A204.1 (cell line): ENCODE measurements around the gene CIB4.
A peak's percentile ranks its signal among the peaks of the same experiment; 100 is the strongest.
"Not testable (repeated sequence)": the region's sequence is repeated elsewhere in the genome, so short reads cannot be mapped to it uniquely, and the experiment has no call there.

Experiments
- FAIRE-seq: peaks from 2 replicates; lab custom pipeline; 2012; peaks lifted over from hg19 to GRCh38; lab: Jason Lieb, UNC

The CIB4 gene

DNA sequence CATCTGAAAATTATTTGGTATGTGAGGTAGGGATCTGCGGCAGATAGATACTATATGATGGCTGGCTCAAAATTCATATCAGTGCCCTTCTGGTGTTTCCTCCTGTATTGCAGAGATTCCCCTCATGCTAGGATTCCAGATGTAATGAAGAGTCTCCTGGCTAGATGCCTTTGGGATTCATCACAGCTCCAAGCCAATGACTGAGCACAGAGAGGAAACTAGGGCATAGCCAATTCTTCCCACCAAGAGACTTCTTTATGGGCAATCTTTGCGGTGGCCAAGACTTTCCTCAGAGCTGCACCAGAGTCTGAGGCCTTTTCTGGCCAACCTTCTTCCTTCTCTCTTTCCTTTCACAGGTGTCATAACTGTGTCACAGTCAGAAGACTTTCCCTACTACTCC is 25.5 kb upstream of the CIB4 start:
- no peak for FAIRE-seq

DNA sequence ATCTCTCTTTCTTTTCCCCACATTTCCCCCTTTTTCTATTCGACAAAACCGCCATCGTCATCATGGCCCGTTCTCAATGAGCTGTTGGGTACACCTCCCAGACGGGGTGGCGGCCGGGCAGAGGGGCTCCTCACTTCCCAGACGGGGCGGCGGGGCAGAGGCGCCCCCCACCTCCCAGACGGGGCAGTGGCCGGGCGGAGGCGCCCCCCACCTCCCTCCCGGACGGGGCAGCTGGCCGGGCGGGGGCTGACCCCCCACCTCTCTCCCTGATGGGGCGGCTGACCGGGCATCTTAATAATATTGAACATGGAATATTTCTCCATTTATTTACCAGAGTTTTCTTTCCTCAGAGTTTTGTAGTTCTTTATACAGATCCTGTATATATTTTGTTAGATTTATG is 24.1 kb upstream of the CIB4 start:
- FAIRE-seq, result not testable (repeated sequence)

- FAIRE-seq, result peak; percentile 27
Observed at GRCh38 chr2:26660363-26660962, 19.3 kb upstream of the CIB4 start.

DNA sequence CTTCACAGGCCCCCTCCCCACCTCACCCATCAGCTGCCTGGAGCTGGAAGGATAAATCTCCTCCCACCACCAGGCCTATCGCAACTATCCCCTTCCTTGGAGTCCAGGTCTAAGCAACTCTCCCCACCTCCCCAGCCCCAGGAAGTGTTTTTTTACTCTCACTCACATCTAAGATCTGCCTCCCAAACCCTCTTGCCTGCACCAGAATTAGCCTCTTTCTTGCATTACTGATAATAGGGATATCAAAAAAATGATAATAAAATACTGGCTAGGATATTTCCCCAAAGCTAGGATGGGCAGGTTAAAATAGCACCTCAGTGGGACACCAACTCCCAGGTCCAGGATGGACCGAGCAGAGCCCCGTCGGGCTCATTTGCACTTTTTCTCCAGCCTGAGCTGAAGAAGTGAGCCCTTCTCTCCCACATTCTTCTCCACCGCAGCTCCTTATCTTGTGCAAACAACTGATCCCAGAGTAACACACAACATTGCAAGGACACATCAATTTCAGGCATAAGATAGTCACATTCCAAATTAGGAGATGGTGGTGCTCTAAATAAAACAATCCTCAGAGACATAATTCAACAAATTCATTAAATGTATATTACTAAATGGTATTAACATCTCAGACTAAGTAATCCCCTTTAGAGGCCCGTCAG is 17.7 kb upstream of the CIB4 start:
- FAIRE-seq, result no peak

GRCh38 chr2:26657265-26657664 is 16.1 kb upstream of the CIB4 start:
- no peak for FAIRE-seq

GRCh38 chr2:26655611-26656195 is 14.5 kb upstream of the CIB4 start:
- no peak for FAIRE-seq

GRCh38 chr2:26655120-26655519 is 14.0 kb upstream of the CIB4 start:
- not testable (repeated sequence) for FAIRE-seq

- no peak for FAIRE-seq
Observed at GRCh38 chr2:26654061-26654340, 12.8 kb upstream of the CIB4 start.

DNA sequence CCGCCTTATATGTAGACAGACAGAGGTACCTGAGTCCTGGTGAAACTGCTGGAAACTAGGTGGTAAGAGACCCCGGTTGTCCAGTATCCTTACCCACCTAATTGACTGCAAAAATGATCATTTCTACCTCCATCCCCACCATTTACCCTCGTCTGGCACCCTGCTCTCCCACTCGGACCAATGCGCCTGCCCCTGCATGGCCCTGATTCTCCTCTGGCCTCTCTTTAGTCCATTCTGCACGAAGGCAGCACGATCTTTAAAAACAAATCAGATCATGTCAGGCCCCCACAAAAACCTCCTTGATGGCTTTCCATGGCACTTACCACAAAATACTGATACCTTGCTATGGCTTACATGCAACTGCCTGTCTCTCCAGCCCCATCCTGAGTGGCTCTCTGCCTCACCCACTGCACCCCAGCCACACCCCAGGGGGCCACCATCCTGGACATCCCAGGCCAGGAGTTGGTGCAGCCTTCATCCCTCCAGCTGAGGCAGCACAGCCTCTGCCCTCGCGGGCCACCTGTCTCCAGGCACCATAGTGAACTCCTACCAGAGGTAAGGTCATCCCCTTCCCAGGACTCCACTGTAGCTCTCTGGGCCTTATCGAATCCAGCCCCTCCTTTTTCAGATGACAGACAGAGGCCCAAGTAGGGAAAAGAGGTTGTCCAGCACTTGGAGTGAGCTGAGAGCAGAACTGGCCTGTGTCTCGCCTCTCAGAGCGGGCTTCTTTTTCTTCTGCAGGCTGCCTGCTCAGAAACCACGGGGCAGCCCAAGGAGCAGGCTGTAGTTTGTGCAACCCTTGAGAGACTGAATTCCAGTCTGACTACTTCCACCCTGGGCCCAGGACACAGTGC is 12.3 kb upstream of the CIB4 start:
- no peak for FAIRE-seq

- FAIRE-seq, result no peak
Observed at GRCh38 chr2:26652361-26653041, 11.3 kb upstream of the CIB4 start.

GRCh38 chr2:26651799-26652198 is 10.6 kb upstream of the CIB4 start:
- no peak for FAIRE-seq

GRCh38 chr2:26651470-26651771 is 10.3 kb upstream of the CIB4 start:
- no peak for FAIRE-seq

- FAIRE-seq, result no peak
Observed at GRCh38 chr2:26650713-26651469, 9.7 kb upstream of the CIB4 start.

DNA sequence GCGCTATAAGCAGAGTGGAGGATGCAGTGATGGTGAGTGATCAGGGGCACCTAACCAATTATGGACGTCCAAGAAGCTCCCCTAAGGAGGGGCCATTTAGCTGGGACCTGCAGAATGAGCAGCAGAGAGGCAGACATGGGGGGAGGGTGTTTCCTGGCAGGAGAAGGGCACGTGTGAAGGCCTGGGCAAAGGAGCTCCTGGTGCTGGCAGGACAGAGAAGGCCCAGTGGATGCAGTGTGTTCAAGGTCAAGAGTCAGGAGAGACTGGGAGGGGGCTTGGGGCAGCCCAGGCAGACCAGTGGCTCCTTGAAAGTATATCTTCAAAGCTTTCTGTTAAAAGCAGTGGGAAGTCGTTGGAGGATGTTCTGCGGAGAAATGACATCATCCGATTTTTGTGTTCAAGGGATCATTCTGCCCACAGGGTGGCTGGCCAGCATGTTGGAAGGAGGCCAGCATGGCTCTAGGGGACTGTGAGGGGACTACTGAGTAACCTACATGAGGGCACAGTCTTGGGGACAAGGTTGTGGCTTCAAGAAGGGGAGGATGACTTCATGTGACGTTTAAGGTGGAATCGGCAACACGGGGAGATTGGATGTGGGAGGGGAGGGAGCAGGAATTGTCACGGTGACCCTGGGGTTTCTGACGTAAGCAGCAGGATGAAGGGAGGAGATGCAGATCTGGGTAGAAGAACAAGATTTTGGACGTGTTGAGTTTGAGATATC is 9.0 kb upstream of the CIB4 start:
- no peak for FAIRE-seq

DNA sequence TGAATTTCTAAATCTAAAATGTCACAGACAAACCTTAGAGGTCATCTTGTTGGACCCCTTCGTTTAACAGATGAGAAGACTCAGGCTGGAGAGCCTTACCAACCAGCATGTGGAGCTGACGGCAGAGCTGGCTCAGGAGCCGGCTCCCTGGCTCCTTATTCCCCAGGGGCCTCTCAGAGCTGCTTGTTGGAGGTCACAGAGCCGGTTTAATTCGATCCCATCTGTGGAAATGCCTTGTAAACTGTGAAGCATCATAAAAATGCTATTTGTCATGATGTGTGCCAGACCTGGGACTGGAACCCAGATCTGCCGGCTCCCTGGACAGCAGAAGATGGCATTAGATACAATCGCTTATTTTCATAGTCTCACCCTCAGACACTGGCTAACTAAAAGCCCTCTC is 8.2 kb upstream of the CIB4 start:
- FAIRE-seq, result no peak

GRCh38 chr2:26648516-26648915 is 7.3 kb upstream of the CIB4 start:
- no peak for FAIRE-seq

GRCh38 chr2:26647981-26648380 is 6.8 kb upstream of the CIB4 start:
- FAIRE-seq, result no peak

GRCh38 chr2:26646986-26647672 is 6.0 kb upstream of the CIB4 start:
- FAIRE-seq, result no peak

DNA sequence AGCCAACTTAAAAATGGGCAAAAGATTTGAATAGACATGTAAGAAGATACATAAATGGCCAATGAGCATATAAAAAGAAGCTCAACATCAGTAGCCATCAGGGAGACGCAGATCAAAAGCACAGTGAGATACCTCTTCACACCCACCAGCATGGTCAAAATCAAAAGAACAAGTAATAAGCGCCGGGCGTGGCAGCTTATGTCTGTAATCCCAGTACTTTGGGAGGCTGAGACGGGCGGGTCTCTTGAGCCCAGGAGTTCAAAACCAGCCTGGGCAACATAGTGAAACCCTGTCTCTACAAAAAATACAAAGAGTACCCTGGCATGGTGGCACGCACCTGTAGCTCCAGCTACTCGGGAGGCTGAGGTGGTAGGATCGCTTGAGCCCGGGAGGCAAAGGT is 4.6 kb upstream of the CIB4 start:
- FAIRE-seq, result no peak

- FAIRE-seq, result no peak
Observed at GRCh38 chr2:26644188-26644835, 3.1 kb upstream of the CIB4 start.
